HG02852 (cell line): Measurements from ENCODE around the gene RAD54L.
"Not testable (repeated sequence)": the region's sequence is repeated elsewhere in the genome, so short reads cannot be mapped to it uniquely, and the experiment has no call there.

Experiments
- ATAC-seq: cut with Tn5 transposase; IDR thresholded peaks from one replicate; pipeline ENCODE4 v1.9.1; 2021; ENCODE audit warnings: mild to moderate bottlenecking, moderate library complexity; ENCODE audit not compliant: unreplicated experiment

RAD54L gene

DNA sequence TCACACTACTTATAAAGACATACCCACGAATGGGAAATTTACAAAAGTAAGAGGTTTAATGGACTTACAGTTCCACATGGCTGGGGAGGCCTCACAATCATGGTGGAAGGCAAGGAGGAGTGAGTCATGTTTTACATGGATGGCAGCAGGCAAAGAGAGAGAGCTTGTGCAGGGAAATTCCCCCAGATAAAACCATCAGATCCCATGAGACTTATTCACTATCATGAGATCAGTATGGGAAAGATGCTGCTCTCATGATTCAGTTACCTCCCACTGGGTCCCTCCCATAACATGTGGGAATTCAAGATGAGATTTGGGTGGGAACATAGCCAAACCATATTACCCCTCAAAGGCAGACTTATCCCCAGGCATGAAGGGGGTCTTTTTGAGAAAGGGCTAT lies 8.7 kb upstream of the RAD54L start:
- ATAC-seq: not testable (repeated sequence)

DNA sequence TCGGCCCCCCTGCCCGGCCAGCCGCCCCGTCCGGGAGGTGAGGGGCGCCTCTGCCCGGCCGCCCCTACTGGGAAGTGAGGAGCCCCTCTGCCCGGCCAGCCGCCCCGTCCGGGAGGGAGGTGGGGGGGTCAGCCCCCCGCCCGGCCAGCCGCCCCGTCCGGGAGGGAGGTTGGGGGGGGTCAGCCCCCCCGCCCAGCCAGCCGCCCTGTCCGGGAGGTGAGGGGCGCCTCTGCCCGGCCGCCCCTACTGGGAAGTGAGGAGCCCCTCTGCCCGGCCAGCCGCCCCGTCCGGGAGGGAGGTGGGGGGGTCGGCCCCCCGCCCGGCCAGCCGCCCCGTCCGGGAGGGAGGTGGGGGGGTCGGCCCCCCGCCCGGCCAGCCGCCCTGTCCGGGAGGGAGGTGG lies 5.8 kb upstream of the RAD54L start:
- not testable (repeated sequence) for ATAC-seq

- ATAC-seq: no peak
Measured at GRCh38 chr1:46242918-46243317, 4.6 kb upstream of the RAD54L start.

GRCh38 chr1:46243831-46244230 lies 3.7 kb upstream of the RAD54L start:
- not testable (repeated sequence) for ATAC-seq

- ATAC-seq: no peak
Measured at GRCh38 chr1:46244656-46245371, 2.7 kb upstream of the RAD54L start.

GRCh38 chr1:46246136-46246535 lies 1.4 kb upstream of the RAD54L start:
- ATAC-seq: not testable (repeated sequence)

DNA sequence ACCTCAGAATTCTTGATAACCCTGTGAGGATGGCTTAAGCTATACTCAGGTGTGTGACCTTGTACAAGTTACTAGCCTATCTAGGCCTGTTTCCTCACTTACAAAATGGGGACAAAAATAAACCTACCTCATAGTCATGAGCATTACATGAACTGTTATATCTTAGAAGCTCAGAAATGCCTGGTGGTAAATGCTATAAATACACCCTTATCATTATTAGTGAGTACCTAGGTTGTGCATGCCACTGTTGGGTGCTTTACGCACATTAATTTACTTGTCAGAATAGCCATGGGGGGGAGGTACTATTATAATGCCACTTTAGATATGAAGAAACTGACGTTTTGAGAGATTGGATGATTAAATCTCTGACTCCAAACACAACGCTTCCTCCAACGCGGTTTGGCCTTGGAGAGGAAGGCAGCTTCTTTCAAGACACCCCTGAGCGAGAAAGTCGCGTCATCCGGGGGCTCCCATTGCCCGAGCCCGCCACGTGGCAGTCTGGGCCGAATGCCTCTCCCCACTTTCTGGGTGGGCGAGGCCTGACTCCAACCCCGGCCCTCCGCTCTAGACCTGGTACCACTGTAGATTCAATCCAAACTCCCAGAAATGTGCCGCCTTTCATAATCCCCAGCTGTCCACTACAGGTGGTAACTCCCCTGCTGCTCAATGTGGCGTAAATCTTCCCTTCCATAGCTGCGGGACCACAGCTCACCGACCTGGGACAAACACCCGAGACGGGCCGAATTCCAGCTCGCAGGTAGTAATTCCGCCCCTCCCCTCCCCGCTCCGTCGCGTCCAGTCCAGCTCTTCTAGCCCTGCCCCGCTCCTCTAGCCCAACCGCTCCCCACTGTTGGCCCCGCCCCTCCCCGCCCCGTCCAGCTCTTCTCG lies 771 bp upstream of the RAD54L start:
- peak; percentile 52 for ATAC-seq

- ATAC-seq: no peak
Measured at GRCh38 chr1:46248122-46248920, 758 bp downstream of the RAD54L start.

- ATAC-seq: no peak
Measured at GRCh38 chr1:46254668-46255067, 7.1 kb downstream of the RAD54L start.

GRCh38 chr1:46256523-46256922 lies 9.0 kb downstream of the RAD54L start:
- no peak for ATAC-seq

GRCh38 chr1:46262508-46262907 lies 14.9 kb downstream of the RAD54L start:
- no peak for ATAC-seq

DNA sequence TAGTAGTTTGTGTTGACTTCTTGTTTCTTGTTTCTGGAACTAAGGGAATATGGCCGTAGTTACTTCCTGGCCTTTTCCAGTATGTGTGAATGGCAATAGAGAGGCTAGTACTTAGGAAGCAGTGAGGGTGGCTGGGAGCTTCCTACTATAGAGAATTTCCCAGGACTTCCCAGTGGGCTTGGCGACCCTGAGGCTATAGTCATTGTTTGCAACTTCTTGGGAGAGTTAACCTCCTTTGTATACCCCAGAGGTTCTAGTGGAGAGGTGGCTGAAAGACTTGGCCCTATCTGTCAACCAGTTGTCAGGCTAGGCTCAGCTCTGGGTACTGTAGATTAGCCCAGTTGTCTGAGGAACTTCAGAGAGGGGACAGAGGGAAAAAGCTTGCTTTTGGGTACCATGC lies 15.6 kb downstream of the RAD54L start:
- ATAC-seq: no peak

DNA sequence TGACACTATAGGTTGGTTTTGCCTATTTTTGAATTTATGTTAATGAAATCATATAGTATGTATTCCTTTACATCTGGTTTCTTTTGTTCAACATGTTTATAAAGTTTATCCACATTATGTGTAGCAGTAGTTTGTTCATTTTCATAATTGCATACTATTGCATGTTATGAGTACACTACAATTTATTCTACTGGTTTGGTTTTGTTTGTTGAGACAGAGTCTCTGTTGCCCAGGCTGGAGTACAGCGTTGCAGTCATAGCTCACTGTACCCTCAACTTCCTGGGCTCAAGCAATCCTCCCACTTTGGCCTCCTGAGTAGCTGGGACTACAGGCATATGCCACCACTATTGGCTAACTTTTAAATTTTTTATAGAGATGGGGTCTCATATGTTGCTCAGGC lies 21.0 kb downstream of the RAD54L start:
- no peak for ATAC-seq

DNA sequence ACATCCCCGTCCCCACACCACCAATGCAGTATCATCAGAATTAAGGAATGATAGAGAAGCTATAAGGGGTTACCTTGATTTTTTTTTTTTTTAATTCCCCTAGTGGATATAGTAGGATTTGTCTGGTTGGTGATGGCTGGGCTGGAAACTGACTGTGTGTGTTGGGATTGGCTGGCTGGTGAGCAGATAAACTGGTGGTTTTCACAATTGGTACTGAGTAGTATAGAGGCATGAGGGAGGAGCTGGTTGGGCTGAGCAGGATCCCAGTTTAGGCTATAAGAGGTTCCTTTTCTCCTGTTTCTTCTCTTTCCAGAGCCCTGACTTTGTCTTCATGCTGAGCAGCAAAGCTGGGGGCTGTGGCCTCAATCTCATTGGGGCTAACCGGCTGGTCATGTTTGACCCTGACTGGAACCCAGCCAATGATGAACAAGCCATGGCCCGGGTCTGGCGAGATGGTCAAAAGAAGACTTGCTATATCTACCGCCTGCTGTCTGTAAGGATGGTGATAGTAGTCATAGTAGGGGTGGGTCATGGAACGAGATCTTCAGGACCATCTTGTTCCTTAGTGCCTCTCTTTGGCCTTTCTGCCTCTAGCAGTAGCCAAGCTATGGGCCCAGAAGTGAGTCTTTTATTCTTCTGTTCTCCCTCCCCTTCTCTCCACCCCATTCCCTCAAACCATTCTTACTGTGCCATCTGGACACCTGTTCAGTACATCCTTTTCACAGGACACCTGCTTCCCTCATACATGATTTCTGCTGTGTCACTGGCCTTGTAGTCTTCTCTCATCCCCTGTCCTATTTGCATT lies 26.9 kb downstream of the RAD54L start:
- ATAC-seq: no peak

DNA sequence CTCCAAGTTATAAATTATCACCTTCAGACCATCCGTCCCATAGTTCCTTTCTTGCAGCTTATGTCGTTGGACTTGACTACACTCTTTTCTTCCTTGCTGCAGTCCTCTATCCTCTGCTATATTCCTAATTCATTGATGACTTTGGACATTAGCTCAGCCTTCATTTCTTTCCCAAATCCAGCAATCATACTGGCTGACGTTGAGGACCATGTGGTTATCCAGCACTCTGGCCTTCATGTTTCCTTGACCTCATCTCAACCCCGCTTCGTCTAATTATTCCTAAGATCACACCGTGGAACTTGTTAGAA lies 27.4 kb downstream of the RAD54L start:
- ATAC-seq: no peak

GRCh38 chr1:46277658-46278373 lies 30.3 kb downstream of the RAD54L start:
- no peak for ATAC-seq

GRCh38 chr1:46278807-46279206 lies 31.2 kb downstream of the RAD54L start:
- ATAC-seq: no peak

DNA sequence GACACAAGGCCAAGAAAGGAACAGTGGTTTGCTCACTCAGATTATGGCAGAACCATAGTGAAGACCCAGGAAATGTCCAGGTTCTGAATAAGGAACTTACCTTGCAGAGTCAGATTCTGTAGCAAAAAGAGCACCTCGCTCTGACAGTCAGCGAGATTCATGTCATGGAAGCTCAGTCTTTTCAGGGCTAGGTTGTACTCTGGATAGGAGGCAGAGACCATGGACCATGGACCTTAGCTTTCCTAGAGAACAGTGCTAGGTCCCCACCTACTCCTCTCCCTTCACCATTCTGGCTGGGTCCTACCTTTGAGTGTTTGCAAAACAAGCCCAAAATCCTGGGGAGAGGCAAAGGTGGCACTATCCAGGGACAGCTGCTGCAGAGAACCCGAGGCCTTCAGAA lies 32.5 kb downstream of the RAD54L start:
- ATAC-seq: no peak

DNA sequence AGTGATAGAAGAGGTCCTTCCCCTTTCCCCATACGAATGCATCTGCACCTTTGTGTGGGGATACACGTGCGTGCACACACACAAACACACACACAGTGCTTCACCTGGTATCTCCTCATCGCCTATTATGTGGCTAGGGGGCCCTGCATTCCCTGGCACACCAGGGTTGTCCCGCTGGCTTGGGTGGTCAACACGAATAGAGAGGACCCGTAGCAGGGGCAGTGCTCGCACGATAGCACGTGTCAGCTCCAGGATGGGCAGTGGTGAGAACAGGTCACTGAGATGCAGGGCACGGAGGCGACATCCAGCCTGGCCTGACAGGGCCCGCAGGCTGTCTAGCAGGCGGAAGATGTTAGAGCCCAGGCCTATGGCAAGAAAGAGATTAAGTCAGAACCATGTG lies 33.5 kb downstream of the RAD54L start:
- ATAC-seq: no peak

GRCh38 chr1:46284058-46284457 lies 36.5 kb downstream of the RAD54L start:
- ATAC-seq: no peak
